GM19035 (cell line): ENCODE measurements around the gene LLGL2.

Experiments
- ATAC-seq: cut with Tn5 transposase; IDR thresholded peaks from one replicate; pipeline ENCODE4 v1.9.1; 2021; ENCODE audit not compliant: unreplicated experiment

The LLGL2 gene

GRCh38 chr17:75492555-75493168 is 32.8 kb upstream of the LLGL2 start:
- ATAC-seq = no peak

GRCh38 chr17:75493476-75494129 is 31.9 kb upstream of the LLGL2 start:
- ATAC-seq = no peak

GRCh38 chr17:75494326-75494877 is 31.1 kb upstream of the LLGL2 start:
- no peak for ATAC-seq

- ATAC-seq = no peak
Measured at GRCh38 chr17:75496005-75496404, 29.5 kb upstream of the LLGL2 start.

- no peak for ATAC-seq
Measured at GRCh38 chr17:75498039-75498725, 27.3 kb upstream of the LLGL2 start.

GRCh38 chr17:75498726-75499213 is 26.7 kb upstream of the LLGL2 start:
- no peak for ATAC-seq

- ATAC-seq = no peak
Measured at GRCh38 chr17:75499313-75500022, 26.0 kb upstream of the LLGL2 start.

GRCh38 chr17:75500419-75501216 is 24.9 kb upstream of the LLGL2 start:
- ATAC-seq = no peak

- ATAC-seq = no peak
Measured at GRCh38 chr17:75501378-75502071, 24.0 kb upstream of the LLGL2 start.

- no peak for ATAC-seq
Measured at GRCh38 chr17:75502072-75502720, 23.3 kb upstream of the LLGL2 start.

- no peak for ATAC-seq
Measured at GRCh38 chr17:75502721-75503329, 22.7 kb upstream of the LLGL2 start.

GRCh38 chr17:75503337-75503950 is 22.1 kb upstream of the LLGL2 start:
- ATAC-seq = no peak

- ATAC-seq = no peak
Measured at GRCh38 chr17:75503976-75504346, 21.5 kb upstream of the LLGL2 start.

GRCh38 chr17:75504347-75505151 is 20.9 kb upstream of the LLGL2 start:
- no peak for ATAC-seq

- no peak for ATAC-seq
Measured at GRCh38 chr17:75505152-75505409, 20.4 kb upstream of the LLGL2 start.

GRCh38 chr17:75505640-75506039 is 19.9 kb upstream of the LLGL2 start:
- ATAC-seq = no peak

- no peak for ATAC-seq
Measured at GRCh38 chr17:75506134-75506533, 19.4 kb upstream of the LLGL2 start.

- ATAC-seq = no peak
Measured at GRCh38 chr17:75506888-75507287, 18.6 kb upstream of the LLGL2 start.
